HepG2 (cell line): ENCODE measurements around the gene ARPC1A. TPM values are rescaled to one million over a fixed set of nuclear protein-coding genes. Genes with fewer than 3 reads are reported as not detected.
A peak's percentile ranks its signal among the peaks of the same experiment; 100 is the strongest.

ENCODE experiments used
- BRD4 ChIP-seq: sonication (generic); formaldehyde crosslinking; IDR thresholded peaks from 2 replicates; pipeline ENCODE4 v1.4.0; 2020; ENCODE audit warnings: missing genetic modification reagents
- EEA1 ChIP-seq: sonication (generic); formaldehyde crosslinking; IDR thresholded peaks from 2 replicates; pipeline ENCODE4 v1.5.1; 2020; ENCODE audit warnings: mild to moderate bottlenecking, missing genetic modification reagents, borderline replicate concordance
- ESRRA ChIP-seq: sonication (generic); formaldehyde crosslinking; IDR thresholded peaks from 2 replicates; pipeline ENCODE4 v1.5.1; 2020; ENCODE audit warnings: mild to moderate bottlenecking, low read depth, missing genetic modification reagents
- ETV6 ChIP-seq: sonication (generic); formaldehyde crosslinking; conservative IDR thresholded peaks from 2 replicates; pipeline ENCODE4 v1.4.0; 2020; ENCODE audit warnings: missing genetic modification reagents
- KDM4B ChIP-seq: sonication (generic); formaldehyde crosslinking; IDR thresholded peaks from 2 replicates; pipeline ENCODE4 v1.4.0; 2020; ENCODE audit warnings: missing genetic modification reagents
- NFIC ChIP-seq: IDR thresholded peaks from 2 replicates; pipeline ENCODE4 v1.6.1; 2012; ENCODE audit warnings: mild to moderate bottlenecking, low read length, inconsistent platforms
- NONO ChIP-seq, 2 experiments: fragments of 450-650 bp in 1 of 2; sonication (generic) in 1 of 2; formaldehyde crosslinking in 1 of 2; IDR thresholded peaks in 1 of 2; conservative IDR thresholded peaks in 1 of 2; 2 replicates each; pipeline versions ENCODE4 v1.6.1 to v1.8.0; 2017 to 2022; ENCODE audit warnings: mild to moderate bottlenecking in 1 of 2, missing genetic modification reagents in 1 of 2, moderate library complexity in 1 of 2
- NR2F1 ChIP-seq, 2 experiments: fragments of 450-650 bp in 1 of 2; formaldehyde crosslinking in 1 of 2; IDR thresholded peaks; 2 replicates each; pipeline versions ENCODE4 v1.5.0 to v1.6.1; 2016 to 2020; ENCODE audit warnings: mild to moderate bottlenecking in 1 of 2, missing compliant biosample characterization in 1 of 2, missing genetic modification reagents in 1 of 2, moderate library complexity in 1 of 2
- PCBP1 ChIP-seq: fragments of 200-400 bp; formaldehyde crosslinking; IDR thresholded peaks from 2 replicates; pipeline ENCODE4 v1.6.1; 2017; ENCODE audit warnings: mild to moderate bottlenecking, low read depth, low read length, borderline replicate concordance
- SNRNP70 ChIP-seq: fragments of 200-400 bp; formaldehyde crosslinking; IDR thresholded peaks from 2 replicates; pipeline ENCODE4 v1.6.1; 2017; ENCODE audit warnings: mild to moderate bottlenecking, low read depth, low read length, moderate library complexity
- SP4 ChIP-seq: sonication (generic); formaldehyde crosslinking; IDR thresholded peaks from 2 replicates; pipeline ENCODE4 v1.8.1; 2023; ENCODE audit warnings: mild to moderate bottlenecking, missing genetic modification reagents
- U2AF2 ChIP-seq: fragments of 200-400 bp; formaldehyde crosslinking; IDR thresholded peaks from 2 replicates; pipeline ENCODE4 v1.6.1; 2017; ENCODE audit warnings: low read depth, mild to moderate bottlenecking, low read length
- ZBTB1 ChIP-seq: sonication (generic); formaldehyde crosslinking; IDR thresholded peaks from 2 replicates; pipeline ENCODE4 v1.4.0; 2020; ENCODE audit warnings: missing genetic modification reagents, borderline replicate concordance
- ZFP1 ChIP-seq: IDR thresholded peaks from 2 replicates; pipeline ENCODE4 v1.6.1; 2016
- ZNF749 ChIP-seq: sonication (generic); formaldehyde crosslinking; IDR thresholded peaks from 2 replicates; pipeline ENCODE4 v1.8.0; 2022; ENCODE audit warnings: mild to moderate bottlenecking, missing genetic modification reagents, moderate library complexity, borderline replicate concordance
- ZNF879 ChIP-seq: sonication (generic); formaldehyde crosslinking; IDR thresholded peaks from 2 replicates; pipeline ENCODE4 v1.8.1; 2023; ENCODE audit warnings: missing genetic modification reagents
- ZSCAN31 ChIP-seq: sonication (generic); formaldehyde crosslinking; IDR thresholded peaks from 2 replicates; pipeline ENCODE4 v1.5.0; 2020; ENCODE audit warnings: low read depth, mild to moderate bottlenecking, missing genetic modification reagents
- polyA plus RNA-seq, 8 experiments: library from polyadenylated mRNA; depleted of rRNA in 3 of 8; stranded (reverse) in 7 of 8; unstranded in 1 of 8; fragments of >200 nt; fragmentation: Illumina TruSeq in 4 of 8; extraction: Trizol in 4 of 8; gene quantifications; 2 replicates each; pipeline versions ENCODE4 v1.2.1 to v1.2.3, GENCODE V29; 2011 to 2016; ENCODE audit warnings: low read depth in 4 of 8, missing spikeins in 1 of 8, mixed read lengths in 1 of 8; ENCODE audit not compliant: insufficient read depth in 1 of 8
- total RNA-seq, 5 experiments: library from RNA; depleted of rRNA; stranded (reverse); fragments of >200 nt; fragmentation: Illumina TruSeq; extraction: Trizol; gene quantifications; 2 replicates each; pipeline ENCODE4 v1.2.3, GENCODE V29; 2016; ENCODE audit warnings: low read depth in 1 of 5
- TF ChIP-seq, protein P1 (sequence below): sonication (generic); formaldehyde crosslinking; IDR thresholded peaks from 2 replicates; pipeline ENCODE4 v1.4.0; 2020; ENCODE audit warnings: missing genetic modification reagents
- TF ChIP-seq, protein P2 (sequence below): sonication (generic); formaldehyde crosslinking; IDR thresholded peaks from 2 replicates; pipeline ENCODE4 v1.9.0; 2021; ENCODE audit warnings: missing genetic modification reagents, borderline replicate concordance
- TF ChIP-seq, protein P3 (sequence below): sonication (generic); formaldehyde crosslinking; IDR thresholded peaks from 2 replicates; pipeline ENCODE4 v1.5.0; 2020; ENCODE audit warnings: mild to moderate bottlenecking, missing genetic modification reagents
- TF ChIP-seq, protein P4 (sequence below): sonication (generic); formaldehyde crosslinking; IDR thresholded peaks from 2 replicates; pipeline ENCODE4 v1.4.0; 2020; ENCODE audit warnings: mild to moderate bottlenecking, missing genetic modification reagents
- TF ChIP-seq, protein P5 (sequence below): sonication (generic); formaldehyde crosslinking; conservative IDR thresholded peaks from 2 replicates; pipeline ENCODE4 v1.4.0; 2020; ENCODE audit warnings: missing genetic modification reagents

Gene ARPC1A
- total and polyA plus RNA-seq, 2 of the 13 experiments (the other 11 are each of a cell fraction or from before 2014, with no cell fraction given) = 44.3 to 88.5 TPM

DNA sequence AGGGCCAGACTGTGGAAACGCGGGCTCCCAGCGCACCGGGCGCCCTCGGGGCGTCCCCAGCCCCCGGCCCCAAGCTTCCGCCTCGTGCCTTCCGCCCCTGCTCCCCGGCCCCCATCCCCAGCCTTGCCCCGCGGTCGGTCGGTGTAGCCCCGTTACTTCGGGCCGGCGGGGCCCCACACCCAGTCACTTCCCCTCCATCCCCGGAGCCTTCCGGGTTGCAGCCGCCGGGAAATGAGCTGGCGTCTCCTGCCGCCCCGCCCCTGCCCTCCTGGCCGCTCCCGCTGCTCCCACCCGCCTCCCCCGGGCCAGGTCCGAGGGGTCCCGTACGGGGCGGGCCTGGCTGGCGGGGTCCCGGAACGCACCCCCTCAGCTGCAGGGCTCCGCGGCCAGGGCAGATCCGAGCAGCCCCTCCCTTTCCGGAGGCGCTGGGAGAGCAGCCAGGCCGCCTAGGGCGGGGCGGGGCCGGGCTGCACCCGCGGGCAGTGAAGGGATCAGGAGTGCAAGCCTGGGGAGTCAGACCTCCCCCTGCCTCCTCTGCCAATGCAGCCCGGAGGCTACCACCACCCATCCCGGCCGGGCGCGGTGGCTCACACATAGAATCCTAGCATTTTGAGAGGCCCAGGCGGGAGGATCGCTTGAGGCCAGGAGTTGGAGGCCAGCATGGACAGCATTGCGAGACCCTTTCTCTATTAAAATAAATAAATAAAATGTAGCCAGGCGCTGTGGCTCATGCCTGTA is 49.5 kb downstream of the ARPC1A start (continued):
- peak; percentile 30; the same call in 1 of the 2 replicates for TF ChIP-seq SP4 (CRISPR knock-in tag)
- TF ChIP-seq, protein P1, sequence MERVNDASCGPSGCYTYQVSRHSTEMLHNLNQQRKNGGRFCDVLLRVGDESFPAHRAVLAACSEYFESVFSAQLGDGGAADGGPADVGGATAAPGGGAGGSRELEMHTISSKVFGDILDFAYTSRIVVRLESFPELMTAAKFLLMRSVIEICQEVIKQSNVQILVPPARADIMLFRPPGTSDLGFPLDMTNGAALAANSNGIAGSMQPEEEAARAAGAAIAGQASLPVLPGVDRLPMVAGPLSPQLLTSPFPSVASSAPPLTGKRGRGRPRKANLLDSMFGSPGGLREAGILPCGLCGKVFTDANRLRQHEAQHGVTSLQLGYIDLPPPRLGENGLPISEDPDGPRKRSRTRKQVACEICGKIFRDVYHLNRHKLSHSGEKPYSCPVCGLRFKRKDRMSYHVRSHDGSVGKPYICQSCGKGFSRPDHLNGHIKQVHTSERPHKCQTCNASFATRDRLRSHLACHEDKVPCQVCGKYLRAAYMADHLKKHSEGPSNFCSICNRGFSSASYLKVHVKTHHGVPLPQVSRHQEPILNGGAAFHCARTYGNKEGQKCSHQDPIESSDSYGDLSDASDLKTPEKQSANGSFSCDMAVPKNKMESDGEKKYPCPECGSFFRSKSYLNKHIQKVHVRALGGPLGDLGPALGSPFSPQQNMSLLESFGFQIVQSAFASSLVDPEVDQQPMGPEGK (CRISPR knock-in tag) = peak; percentile 92
- no peak for TF ChIP-seq ESRRA (CRISPR knock-in tag)
- TF ChIP-seq, protein P2, sequence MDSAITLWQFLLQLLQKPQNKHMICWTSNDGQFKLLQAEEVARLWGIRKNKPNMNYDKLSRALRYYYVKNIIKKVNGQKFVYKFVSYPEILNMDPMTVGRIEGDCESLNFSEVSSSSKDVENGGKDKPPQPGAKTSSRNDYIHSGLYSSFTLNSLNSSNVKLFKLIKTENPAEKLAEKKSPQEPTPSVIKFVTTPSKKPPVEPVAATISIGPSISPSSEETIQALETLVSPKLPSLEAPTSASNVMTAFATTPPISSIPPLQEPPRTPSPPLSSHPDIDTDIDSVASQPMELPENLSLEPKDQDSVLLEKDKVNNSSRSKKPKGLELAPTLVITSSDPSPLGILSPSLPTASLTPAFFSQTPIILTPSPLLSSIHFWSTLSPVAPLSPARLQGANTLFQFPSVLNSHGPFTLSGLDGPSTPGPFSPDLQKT (CRISPR knock-in tag) = no peak
- TF ChIP-seq, protein P3, sequence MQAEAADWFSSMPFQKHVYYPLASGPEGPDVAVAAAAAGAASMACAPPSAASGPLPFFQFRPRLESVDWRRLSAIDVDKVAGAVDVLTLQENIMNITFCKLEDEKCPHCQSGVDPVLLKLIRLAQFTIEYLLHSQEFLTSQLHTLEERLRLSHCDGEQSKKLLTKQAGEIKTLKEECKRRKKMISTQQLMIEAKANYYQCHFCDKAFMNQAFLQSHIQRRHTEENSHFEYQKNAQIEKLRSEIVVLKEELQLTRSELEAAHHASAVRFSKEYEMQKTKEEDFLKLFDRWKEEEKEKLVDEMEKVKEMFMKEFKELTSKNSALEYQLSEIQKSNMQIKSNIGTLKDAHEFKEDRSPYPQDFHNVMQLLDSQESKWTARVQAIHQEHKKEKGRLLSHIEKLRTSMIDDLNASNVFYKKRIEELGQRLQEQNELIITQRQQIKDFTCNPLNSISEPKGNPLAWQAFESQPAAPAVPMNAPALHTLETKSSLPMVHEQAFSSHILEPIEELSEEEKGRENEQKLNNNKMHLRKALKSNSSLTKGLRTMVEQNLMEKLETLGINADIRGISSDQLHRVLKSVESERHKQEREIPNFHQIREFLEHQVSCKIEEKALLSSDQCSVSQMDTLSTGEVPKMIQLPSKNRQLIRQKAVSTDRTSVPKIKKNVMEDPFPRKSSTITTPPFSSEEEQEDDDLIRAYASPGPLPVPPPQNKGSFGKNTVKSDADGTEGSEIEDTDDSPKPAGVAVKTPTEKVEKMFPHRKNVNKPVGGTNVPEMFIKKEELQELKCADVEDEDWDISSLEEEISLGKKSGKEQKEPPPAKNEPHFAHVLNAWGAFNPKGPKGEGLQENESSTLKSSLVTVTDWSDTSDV (CRISPR knock-in tag) = no peak
- no peak for TF ChIP-seq BRD4 (CRISPR knock-in tag)
- TF ChIP-seq NR2F1 (CRISPR knock-in tag; IDR thresholded peaks at IDR 0.05) = no peak
- TF ChIP-seq ZBTB1 (CRISPR knock-in tag) = no peak
- TF ChIP-seq, protein P4, sequence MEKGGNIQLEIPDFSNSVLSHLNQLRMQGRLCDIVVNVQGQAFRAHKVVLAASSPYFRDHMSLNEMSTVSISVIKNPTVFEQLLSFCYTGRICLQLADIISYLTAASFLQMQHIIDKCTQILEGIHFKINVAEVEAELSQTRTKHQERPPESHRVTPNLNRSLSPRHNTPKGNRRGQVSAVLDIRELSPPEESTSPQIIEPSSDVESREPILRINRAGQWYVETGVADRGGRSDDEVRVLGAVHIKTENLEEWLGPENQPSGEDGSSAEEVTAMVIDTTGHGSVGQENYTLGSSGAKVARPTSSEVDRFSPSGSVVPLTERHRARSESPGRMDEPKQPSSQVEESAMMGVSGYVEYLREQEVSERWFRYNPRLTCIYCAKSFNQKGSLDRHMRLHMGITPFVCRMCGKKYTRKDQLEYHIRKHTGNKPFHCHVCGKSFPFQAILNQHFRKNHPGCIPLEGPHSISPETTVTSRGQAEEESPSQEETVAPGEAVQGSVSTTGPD (CRISPR knock-in tag) = no peak
- TF ChIP-seq NONO (IDR thresholded peaks at IDR 0.05) = no peak
- no peak for TF ChIP-seq NONO (CRISPR knock-in tag; conservative IDR thresholded peaks at IDR 0.05)
- TF ChIP-seq, protein P5, sequence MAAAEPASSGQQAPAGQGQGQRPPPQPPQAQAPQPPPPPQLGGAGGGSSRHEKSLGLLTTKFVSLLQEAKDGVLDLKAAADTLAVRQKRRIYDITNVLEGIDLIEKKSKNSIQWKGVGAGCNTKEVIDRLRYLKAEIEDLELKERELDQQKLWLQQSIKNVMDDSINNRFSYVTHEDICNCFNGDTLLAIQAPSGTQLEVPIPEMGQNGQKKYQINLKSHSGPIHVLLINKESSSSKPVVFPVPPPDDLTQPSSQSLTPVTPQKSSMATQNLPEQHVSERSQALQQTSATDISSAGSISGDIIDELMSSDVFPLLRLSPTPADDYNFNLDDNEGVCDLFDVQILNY (CRISPR knock-in tag) = no peak
- TF ChIP-seq U2AF2 = no peak
- TF ChIP-seq NFIC = no peak
- no peak for TF ChIP-seq ZNF879 (CRISPR knock-in tag)
- no peak for TF ChIP-seq ZNF749 (CRISPR knock-in tag)
- no peak for TF ChIP-seq PCBP1
- TF ChIP-seq SNRNP70 = no peak
- 0 out of 2 replicates have a peak, but pooled peaks have one; percentile 12 for TF ChIP-seq KDM4B (CRISPR knock-in tag)
- TF ChIP-seq ZSCAN31 (CRISPR knock-in tag) = no peak
- TF ChIP-seq EEA1 (CRISPR knock-in tag) = no peak
- no peak for TF ChIP-seq ZFP1
- no peak for TF ChIP-seq ETV6 (CRISPR knock-in tag)
